ENCODE results near the gene CDC20.

The CDC20 gene

DNA sequence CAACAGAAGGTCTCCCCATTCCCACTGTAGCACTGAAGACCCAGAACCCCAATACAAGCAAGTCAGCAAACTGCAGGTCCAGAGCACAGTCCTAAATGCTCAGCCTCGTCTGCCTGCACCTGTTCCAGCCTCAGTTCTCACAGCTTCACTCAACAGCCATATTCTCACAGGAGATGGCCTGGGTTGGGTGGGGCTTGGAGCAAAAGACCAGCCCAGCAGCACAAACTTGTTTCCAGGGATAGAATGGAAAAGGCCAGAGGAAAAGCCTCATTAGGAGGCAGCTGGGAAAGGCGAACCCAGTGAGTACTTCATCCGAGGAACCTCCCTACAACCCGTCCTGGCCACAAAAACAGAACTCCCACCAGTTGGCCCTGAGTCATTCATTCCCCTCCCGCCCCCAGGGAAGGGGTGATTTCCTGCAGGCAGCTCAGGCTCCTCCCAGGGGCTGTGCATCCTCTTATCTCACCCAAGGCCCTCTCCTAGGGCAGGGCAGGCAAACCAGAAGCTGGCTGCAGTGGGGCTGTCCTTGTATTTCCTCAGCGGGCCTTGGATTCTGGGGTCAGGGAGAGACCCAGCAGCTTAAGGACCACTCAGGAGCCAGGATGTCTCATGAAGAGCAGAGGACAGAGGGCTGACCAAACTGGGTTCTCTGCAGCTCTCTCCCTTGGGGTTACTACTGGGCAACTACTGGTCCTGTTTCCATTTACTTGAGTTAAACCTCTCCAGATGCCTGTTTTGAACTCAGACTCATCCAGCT lies 28.6 kb upstream of the CDC20 start:
- DNase-seq: no peak

DNA sequence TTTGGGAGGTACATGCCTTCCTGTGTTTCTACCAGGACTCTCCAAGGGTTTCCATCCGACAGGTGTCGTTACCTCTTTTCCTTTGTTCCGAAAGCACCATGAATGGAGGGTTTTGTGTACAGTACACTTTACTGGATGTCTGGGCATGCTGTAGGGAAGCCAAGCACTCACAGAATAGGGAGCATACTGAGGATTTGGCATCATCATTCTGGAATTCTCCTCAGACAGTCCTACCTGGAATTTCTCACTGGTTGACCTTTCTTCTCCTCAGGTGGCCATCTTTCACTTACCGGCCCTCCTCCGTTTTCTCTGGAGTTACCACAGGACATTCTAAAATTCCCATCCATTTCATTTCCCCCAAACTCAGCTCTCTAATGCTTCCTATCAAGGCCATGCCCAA lies 27.1 kb upstream of the CDC20 start:
- DNase-seq: peak; percentile 3

DNA sequence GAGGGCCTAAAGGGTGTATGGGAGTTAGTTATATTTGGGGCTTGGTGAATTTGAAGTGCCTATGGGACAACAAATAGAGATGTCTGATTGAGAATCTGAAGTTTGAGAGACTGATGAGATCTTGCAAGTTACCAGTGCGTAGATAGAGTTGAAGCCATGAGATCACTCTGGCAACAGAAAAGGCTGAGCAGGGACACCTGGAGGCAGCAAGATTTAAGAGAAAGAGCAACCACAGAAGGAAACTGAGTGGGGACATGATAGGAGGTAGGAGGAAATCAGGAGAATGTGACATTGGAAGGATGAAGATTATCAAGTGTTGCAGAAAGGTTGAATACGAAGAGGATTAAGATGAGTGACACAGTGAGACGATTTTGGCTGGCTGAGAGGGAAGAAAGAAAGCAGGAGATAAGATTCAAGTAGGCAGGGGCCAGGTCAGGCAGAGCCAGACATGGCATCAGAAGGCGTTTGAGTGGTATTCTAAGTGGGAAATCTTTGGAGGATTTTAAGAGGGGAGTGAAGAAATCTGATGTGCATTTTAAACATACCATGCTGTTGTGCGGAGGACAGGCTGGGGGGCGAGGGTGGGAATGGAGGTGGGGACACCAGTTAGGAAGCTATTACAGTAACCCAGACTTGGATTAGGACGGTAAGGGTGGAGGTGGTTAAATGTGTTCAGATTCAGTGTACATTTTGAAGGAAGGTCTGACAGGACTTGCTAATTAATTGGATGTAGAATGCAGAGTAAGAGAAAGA lies 24.2 kb upstream of the CDC20 start:
- no peak for DNase-seq

DNA sequence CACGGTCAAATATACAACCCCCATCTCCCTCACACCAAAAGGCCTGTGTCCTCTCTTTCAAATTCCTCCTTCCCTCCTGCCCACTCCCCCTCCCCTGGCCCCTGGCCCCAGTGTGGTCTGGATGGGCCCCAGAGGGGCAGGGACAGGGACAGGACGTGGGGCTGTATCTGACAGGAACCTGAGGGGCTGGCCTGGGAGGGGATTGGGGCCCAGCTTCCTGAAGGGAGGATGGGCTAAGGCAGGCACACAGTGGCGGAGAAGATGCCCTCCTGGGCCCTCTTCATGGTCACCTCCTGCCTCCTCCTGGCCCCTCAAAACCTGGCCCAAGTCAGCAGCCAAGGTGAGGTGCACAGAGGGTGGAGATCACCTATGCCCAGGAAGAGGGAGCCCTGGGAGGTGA lies 21.2 kb upstream of the CDC20 start, which contains the start of gene MPL:
TSS of gene MPL (plus strand) at position 231 of the 400 bp plus-strand sequence. CDS start at position 262, 31 bp downstream.
- DNase-seq: no peak

DNA sequence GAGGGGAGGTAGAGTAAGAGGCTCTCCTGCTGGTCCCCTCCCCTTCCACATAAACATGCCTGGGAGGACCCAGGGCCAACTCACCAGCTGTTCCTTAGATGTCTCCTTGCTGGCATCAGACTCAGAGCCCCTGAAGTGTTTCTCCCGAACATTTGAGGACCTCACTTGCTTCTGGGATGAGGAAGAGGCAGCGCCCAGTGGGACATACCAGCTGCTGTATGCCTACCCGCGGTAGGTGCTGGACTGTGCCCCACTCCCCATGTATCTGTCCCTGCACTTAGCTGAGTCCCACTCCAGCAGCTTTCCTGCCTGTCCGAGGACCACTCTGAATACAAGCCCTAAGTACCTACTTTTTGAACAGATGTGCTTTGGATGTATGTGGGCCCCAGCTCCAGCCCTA lies 20.8 kb upstream of the CDC20 start:
- DNase-seq: no peak

DNA sequence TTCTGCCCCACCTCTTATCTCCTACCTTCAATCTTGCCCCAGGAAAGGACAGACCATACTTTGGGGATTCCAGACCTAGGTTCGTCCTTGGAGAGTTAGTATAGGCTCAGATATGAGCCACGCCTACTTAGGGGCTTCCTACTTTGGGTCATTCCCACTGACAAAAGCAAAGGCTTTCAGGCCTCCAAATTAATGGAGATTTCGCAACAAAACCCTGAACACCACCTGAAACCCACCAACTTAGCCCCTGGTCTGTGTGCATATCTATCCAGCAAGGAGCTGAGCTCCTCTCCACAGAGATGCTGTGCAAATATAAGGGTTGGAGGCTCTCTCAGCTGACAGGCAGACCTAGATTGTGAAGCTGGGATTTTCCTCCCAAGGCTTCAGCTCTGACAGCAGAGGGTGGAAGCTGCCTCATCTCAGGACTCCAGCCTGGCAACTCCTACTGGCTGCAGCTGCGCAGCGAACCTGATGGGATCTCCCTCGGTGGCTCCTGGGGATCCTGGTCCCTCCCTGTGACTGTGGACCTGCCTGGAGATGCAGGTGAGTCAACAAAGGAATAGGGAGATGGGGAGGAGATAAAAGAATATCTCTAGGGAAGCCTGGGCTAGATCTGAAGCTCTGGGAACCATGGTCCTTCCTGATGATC lies 19.1 kb upstream of the CDC20 start:
- peak; percentile 63 for DNase-seq

DNA sequence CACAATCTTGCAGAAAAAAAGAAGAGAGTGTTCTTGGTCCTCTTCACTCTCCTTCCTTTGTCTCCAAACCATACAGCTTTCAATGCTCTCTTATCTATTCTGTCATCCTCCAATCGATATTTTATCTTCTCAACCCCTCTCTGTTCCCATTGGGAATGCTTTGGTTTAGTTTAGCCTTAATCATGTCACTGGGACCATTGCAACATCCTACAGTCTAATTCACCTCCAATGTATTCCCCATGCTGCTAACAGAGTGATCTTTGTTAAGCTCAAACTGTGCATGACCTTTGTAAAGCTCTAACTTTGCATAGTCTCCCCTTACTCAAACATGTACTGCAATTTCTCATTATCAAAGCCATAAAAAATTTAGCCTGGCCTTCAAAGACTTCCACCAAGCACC lies 18.2 kb upstream of the CDC20 start:
- DNase-seq: no peak

DNA sequence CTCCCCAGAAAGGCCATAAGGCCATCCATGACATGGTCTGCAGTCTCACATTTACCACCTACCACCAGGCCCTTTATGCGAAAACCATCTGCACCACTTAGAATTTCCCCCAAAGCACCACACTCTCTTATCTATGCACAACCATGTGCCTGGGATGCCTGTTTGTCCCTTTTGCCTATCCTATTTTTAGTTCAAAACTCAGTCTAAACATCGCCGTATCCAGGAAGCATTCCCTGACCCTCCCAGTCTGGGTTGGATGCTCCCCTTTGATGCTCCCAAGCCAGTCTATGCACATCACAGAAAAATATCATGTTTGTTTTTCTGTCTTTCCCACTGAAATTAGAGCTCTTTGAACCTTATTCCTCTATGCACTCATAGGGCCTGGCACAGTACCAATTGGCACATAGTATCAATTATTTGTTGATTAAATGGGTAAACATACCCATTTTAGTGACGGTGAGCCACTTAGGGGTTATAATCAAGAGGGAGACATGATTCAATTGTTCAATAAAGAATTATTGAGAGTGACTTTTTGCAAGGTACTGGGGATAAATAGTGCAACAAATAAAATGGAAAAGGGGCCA lies 14.4 kb upstream of the CDC20 start:
- no peak for DNase-seq

DNA sequence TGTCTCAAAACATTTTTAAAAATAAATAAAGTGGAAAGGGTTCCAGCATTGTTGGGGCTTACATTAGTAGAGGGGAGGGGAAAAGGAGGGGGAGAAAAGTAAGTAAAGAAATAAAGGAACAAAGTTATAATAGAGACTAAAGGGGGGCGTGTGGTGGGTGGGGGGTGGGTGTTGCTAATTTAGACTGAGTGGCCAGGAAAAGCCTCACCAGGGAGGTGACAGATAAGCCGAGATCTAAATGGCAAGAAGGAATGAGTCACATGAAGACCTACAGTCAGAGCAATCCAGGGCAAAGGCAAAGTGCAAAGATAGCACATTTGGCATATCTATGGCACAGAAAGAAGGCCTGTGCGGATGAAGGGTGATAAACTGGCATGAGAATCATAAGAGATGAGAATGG lies 13.7 kb upstream of the CDC20 start:
- DNase-seq: no peak

DNA sequence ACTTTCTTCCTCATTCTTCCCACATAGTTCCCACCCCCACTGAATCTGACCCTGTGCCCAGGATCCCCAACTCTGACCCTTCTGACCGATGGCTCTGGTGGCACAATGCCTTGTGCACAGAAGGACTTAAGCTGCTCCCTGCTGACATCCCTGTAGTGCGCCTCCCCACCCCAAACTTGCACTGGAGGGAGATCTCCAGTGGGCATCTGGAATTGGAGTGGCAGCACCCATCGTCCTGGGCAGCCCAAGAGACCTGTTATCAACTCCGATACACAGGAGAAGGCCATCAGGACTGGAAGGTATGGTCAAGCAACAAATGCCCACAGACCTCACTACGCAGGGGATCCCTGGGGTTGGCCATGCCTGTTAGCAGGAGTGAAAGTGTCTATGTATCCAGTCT lies 12.1 kb upstream of the CDC20 start:
- DNase-seq: no peak

DNA sequence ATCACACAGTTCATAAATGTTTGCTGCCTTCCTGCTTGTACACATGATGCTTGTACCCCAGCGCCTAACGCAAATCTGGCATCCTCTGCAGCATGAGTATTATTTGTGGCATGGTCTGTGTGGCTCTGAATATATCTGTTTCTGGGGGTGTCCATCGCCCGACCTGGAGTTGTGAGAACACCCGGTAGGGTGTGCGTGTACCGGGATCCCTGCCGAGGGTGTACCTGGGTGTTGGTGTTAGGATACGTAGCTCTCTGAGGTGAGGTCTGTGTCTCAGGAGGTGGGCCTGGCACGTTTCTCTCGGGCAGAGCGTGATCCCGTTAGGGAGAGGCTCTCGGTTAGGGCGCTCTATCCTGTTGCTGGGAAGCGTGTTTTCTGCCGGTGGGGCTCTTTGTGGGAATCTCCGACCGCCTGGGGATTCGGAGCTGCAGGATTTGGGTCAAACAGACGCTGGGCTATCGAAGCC lies 10.4 kb upstream of the CDC20 start:
- DNase-seq: peak; percentile 82

DNA sequence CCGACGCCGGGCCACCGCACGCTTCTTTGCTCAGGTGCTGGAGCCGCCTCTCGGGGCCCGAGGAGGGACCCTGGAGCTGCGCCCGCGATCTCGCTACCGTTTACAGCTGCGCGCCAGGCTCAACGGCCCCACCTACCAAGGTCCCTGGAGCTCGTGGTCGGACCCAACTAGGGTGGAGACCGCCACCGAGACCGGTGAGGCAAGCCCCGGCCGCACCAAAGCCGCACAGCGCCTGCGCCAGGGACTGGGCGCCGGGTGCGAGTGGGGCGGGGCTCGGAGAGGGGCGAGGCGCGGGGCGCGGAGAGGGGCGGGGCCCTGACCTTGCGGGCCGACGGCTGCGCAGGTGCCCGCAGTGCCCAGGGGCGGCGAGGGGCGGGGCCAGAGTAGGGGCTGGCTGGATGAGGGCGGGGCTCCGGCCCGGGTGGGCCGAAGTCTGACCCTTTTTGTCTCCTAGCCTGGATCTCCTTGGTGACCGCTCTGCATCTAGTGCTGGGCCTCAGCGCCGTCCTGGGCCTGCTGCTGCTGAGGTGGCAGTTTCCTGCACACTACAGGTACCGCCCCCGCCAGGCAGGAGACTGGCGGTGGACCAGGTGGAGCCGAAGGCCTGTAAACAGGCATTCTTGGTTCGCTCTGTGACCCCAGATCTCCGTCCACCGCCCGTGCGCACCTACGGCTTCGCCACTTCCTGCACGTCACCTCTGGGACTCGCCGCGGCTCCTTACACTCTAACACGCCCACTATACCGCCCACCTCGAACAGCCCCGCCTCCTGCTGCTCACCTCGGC lies 9.8 kb upstream of the CDC20 start:
- peak; percentile 92 for DNase-seq

DNA sequence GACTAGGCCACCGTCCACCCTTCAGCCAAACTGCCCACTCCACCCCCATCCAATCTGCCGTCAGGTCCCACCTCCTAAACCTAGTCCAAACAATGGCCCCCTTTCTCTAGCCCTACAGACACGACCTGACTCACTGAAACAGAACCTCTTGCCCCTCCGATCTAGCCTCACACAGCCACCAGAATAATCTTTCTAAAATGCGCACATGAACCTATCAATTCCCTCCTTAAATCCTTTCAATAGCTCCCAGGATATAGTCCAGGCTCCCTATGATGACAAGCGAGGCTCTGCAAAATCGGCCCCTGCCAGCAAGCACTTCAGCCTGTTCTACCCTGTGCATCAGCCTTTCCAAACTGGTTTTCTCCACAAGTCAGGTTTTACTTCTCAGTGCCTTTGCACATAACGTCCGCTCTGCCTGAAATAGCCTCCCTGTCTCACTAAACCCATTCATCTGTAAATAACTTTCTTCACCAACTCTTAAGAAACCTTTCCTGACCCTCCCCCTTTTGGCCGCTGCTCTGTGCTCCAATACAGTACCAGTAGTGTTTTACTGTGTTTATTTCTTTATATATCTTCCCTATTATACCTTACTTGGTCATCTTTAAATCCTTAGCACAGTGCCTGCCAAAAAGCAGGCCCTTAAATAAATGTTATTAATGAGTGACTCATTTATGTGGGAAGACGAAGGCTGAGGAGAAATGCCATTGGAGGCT lies 9.0 kb upstream of the CDC20 start:
- no peak for DNase-seq

DNA sequence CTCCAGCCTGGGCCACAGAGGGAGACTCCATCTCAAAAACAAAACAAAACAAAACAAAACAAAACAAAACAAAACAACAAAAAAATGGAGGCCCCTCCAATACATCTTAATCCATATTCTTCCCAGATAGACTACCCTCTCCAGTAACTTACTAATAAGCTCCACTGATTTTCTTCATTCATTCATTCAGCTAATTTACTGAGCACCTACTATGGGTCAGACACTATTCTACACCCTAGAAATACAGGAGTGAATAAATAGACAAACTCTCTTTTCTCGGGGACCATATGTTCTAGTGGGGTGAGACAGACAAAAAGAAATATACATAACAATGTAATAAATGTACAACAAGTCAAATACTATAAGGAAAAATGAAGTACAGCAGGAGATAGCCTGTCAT lies 7.8 kb upstream of the CDC20 start:
- DNase-seq: no peak

DNA sequence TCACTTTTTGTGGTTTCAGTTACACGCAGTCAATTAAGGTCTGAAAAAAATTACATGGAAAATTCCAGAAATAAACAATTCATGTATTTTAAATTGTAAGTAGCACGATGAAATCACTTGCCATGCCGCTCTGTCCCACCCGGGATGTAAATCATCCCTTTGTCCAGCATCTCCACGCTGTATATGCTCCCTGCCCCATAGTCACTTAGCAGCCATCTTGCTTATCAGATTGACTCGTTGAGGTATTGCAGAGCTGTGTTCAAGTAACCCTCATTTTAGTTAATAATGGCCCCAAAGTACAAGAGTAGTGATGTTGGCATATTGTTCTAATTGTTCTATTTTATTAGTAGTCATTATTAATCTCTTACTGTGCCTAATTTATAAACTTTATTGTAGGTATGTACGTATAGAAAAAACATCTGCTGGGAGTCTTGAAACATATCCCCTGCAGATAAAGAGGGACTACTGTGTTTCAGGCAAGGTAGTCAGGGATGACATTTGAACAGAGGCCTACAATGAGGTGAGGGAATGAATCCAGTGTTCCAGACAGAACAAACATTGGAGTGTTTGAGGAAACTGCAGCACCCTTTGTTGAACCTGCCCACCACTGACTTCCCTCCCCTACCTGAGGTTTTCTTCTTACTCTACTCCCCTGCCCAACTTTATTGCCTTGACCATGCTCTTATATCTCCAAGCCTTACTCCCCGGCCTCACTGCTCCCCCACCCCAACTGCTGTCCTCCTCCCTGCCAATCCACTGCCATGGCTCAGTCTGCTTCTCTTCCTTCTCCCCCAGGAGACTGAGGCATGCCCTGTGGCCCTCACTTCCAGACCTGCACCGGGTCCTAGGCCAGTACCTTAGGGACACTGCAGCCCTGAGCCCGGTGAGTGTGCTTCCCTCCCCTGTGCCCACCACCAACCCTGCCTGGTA lies 7.1 kb upstream of the CDC20 start:
- DNase-seq: no peak

DNA sequence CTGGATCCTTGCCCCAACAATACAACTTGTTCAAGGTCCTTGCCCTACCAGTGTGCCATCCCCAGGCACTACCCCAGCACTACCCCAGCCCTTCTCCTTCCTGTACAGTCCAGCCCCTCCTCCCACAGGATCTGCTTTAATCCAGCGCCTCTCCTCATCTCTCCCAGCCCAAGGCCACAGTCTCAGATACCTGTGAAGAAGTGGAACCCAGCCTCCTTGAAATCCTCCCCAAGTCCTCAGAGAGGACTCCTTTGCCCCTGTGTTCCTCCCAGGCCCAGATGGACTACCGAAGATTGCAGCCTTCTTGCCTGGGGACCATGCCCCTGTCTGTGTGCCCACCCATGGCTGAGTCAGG lies 6.5 kb upstream of the CDC20 start:
- no peak for DNase-seq

DNA sequence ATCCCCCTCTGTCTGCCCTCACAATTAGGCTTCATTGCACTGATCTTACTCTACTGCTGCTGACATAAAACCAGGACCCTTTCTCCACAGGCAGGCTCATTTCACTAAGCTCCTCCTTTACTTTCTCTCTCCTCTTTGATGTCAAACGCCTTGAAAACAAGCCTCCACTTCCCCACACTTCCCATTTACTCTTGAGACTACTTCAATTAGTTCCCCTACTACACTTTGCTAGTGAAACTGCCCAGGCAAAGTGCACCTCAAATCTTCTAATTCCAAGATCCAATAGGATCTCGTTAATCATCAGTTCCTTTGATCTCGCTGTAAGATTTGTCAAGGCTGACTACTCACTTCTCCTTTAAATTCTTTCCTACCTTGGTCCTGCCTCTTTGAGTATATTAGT lies 5.9 kb upstream of the CDC20 start:
- no peak for DNase-seq

DNA sequence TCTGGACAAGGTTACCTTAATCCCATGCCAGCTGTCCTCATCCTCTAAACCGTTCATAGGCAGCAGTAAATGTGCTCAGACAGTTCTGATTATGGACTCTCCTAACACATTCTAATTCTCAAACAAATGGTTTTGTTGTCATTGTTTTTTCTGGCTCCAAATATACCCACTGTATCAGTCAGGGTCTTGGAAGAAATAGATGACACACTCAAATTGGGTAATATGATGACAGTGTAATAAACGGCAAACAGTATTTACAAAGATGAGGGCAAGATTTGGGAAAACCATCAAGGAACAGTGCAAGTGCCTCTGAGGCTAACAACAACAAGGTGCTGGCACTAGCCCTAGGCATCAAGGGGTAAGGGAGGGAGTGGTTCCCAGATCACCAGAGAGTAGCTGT lies 4.3 kb upstream of the CDC20 start:
- DNase-seq: no peak

DNA sequence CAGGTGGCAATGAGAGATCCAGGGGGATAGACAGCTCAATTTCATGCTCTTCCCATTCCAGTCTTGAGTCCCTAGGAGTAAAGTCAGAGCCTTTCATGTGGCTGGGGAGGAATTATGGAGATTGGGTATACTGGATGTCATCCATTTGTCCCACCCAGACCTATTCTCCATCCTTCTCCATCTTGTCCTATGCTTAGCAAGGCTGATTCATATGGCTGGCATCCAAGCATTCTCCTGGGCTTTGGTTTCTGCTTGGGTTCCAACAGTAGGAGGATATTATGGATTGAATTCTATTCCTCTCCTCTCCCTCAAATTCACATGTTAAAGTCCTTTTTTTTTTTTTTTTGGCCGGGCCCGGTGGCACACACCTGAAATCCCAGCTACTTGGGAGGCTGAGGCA lies 3.8 kb upstream of the CDC20 start:
- DNase-seq: no peak

DNA sequence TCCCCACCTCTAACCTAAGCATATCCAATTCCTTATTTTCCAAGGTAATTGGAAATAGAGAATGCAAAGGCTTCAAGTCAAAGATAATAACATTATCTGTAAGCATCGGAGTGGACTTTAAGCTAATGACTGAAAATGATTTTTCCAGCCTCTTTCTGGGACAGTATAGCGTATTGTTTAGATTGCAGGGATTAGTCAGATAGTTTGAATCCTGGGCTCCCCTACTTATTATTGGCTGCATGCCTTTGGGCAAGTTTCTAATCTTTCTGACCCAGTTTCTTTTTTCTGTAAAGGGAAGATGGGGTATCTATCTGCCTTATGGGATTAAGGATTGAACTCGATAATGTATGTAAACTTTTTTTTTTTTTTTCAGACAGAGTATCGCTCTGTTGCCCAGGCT lies 1.5 kb upstream of the CDC20 start:
- no peak for DNase-seq

Data from NCI-H146 (cell line).